Panc1 (cell line): Measurements from ENCODE around the gene EFCAB11. TPM values are rescaled to one million over a fixed set of nuclear protein-coding genes. Genes with fewer than 3 reads are reported as not detected.

ENCODE experiments used
- ATAC-seq: fragments of 200-7000 bp; cut with Tn5 transposase; 2 replicates; pipeline ENCODE4 v1.9.1; 2020; ENCODE audit warnings: mild to moderate bottlenecking, moderate library complexity
- BruUV-seq: library from RNA; stranded (reverse); fragments of 400-500 nt; replicated peaks from 2 replicates; lab custom pipeline; 2021; lab: Mats Ljungman, UMichigan
- CTCF ChIA-PET: fragments of 300-600 bp; sonication (Branson Sonifier 250); formaldehyde crosslinking; loops from one replicate; lab custom pipeline; 2022; ENCODE audit warnings: antibody characterized with exemption; lab: Charles Lee
- POLR2A ChIA-PET: fragments of 300-600 bp; sonication (Branson Sonifier 250); formaldehyde crosslinking; loops from one replicate; lab custom pipeline; 2022; ENCODE audit warnings: antibody characterized with exemption; lab: Charles Lee
- DNase-seq: peaks from one replicate; pipeline ENCODE4 v3.0.0-alpha.2; 2010; ENCODE audit warnings: low read depth, low spot score
- H3K27ac ChIP-seq: 2 replicates; pipeline ENCODE4 v1.5.1; 2011; ENCODE audit warnings: mild to moderate bottlenecking, low read length, inconsistent platforms
- H3K27me3 ChIP-seq: fragments of 200-500 bp; sonication (Bioruptor generic); 2 replicates; pipeline ENCODE4 v1.6.0; 2014; ENCODE audit warnings: low read length, inconsistent platforms; ENCODE audit not compliant: control insufficient read depth, insufficient read depth
- H3K36me3 ChIP-seq: fragments of 200-500 bp; sonication (Bioruptor generic); 2 replicates; pipeline ENCODE4 v1.5.1; 2014; ENCODE audit warnings: inconsistent platforms, mild to moderate bottlenecking, low read length, moderate library complexity; ENCODE audit not compliant: control insufficient read depth, insufficient read depth
- H3K4me1 ChIP-seq: 2 replicates; pipeline ENCODE4 v1.5.1; 2011; ENCODE audit warnings: inconsistent platforms, mild to moderate bottlenecking, low read length, moderate library complexity; ENCODE audit not compliant: control insufficient read depth, insufficient read depth
- H3K4me3 ChIP-seq, 2 experiments: 2 replicates each; pipeline ENCODE4 v1.5.1; 2011 to 2012; ENCODE audit warnings: low read depth in 2 of 2, low read length in 2 of 2, mild to moderate bottlenecking in 2 of 2, inconsistent platforms in 1 of 2, moderate library complexity in 1 of 2
- H3K9me3 ChIP-seq: fragments of 200-500 bp; sonication (Bioruptor generic); 2 replicates; pipeline ENCODE4 v1.5.1; 2014; ENCODE audit warnings: low read depth, mild to moderate bottlenecking, inconsistent platforms, low read length, moderate library complexity; ENCODE audit not compliant: control insufficient read depth, insufficient read depth
- CTCF ChIP-seq: fragments of 450-650 bp; IDR thresholded peaks from 2 replicates; pipeline ENCODE4 v1.5.1; 2017; ENCODE audit warnings: mild to moderate bottlenecking
- POLR2AphosphoS5 ChIP-seq: IDR thresholded peaks from 2 replicates; pipeline ENCODE4 v1.6.1; 2012; ENCODE audit warnings: mild to moderate bottlenecking, low read depth, low read length, moderate library complexity
- SIN3A ChIP-seq: IDR thresholded peaks from 2 replicates; pipeline ENCODE4 v1.6.1; 2012; ENCODE audit warnings: low read depth, mild to moderate bottlenecking, low read length, moderate library complexity, borderline replicate concordance; ENCODE audit not compliant: insufficient read depth
- TCF7L2 ChIP-seq: IDR thresholded peaks from 2 replicates; pipeline ENCODE4 v1.6.1; 2011; ENCODE audit warnings: mild to moderate bottlenecking, low read depth, low read length, inconsistent platforms
- in situ Hi-C: cut with HindIII; loops from 2 replicates; pipeline ENCODE4 v1.10.0; 2016; ENCODE audit warnings: low sequenced_read_pairs, low pct_unique_long_range_greater_than_20kb
- intact Hi-C: fragments of 100-400 bp; cut with micrococcal nuclease; formaldehyde crosslinking; loops from one replicate; pipeline ENCODE4 v1.10.0; 2022; ENCODE audit not compliant: unreplicated experiment
- total RNA-seq: library from RNA; stranded (reverse); gene quantifications from one replicate; pipeline ENCODE4 v1.2.1, GENCODE V29; 2021; ENCODE audit not compliant: unreplicated experiment
- TF ChIP-seq, protein P1 (sequence below), 2 experiments: IDR thresholded peaks; 2 replicates each; pipeline ENCODE4 v1.6.1; 2011 to 2012; ENCODE audit warnings: low read depth in 2 of 2, control low read depth in 1 of 2, low read length in 1 of 2, mild to moderate bottlenecking in 1 of 2, moderate library complexity in 1 of 2; ENCODE audit not compliant: insufficient read depth in 1 of 2

Gene EFCAB11
- total RNA-seq, 1 experiment from 2014 or later: 12.3 TPM

DNA sequence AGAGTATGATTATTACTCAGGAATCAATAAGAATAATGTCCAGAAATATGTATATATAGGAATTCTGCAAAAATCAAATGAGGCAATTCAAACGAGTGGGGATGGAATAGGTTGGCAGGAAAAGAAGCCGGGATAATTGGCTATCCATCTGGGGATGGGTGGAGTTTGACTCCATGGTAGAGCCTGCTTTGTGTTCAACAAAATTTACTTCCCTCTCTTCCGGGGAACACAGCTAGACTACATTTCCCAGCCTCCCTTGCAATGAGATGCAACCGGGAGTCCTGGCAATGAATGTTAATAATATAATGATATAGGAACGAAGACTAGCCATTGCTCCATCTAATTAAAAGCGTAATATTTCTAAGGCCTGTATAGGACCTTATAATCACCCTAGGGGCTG is 146.6 kb downstream of the EFCAB11 start:
- no TSS peak for BruUV-seq
- ChIA-PET CTCF (no interaction called here), POLR2A (no interaction called here)
- no peaks in the 10 kb centered on the region for H3K9me3 ChIP-seq
- H3K4me1 ChIP-seq: no peaks in the 10 kb centered on the region
- TF ChIP-seq CTCF (no peak), POLR2AphosphoS5 (no peak), SIN3A (no peak), TCF7L2 (no peak)
- TF ChIP-seq, protein P1, sequence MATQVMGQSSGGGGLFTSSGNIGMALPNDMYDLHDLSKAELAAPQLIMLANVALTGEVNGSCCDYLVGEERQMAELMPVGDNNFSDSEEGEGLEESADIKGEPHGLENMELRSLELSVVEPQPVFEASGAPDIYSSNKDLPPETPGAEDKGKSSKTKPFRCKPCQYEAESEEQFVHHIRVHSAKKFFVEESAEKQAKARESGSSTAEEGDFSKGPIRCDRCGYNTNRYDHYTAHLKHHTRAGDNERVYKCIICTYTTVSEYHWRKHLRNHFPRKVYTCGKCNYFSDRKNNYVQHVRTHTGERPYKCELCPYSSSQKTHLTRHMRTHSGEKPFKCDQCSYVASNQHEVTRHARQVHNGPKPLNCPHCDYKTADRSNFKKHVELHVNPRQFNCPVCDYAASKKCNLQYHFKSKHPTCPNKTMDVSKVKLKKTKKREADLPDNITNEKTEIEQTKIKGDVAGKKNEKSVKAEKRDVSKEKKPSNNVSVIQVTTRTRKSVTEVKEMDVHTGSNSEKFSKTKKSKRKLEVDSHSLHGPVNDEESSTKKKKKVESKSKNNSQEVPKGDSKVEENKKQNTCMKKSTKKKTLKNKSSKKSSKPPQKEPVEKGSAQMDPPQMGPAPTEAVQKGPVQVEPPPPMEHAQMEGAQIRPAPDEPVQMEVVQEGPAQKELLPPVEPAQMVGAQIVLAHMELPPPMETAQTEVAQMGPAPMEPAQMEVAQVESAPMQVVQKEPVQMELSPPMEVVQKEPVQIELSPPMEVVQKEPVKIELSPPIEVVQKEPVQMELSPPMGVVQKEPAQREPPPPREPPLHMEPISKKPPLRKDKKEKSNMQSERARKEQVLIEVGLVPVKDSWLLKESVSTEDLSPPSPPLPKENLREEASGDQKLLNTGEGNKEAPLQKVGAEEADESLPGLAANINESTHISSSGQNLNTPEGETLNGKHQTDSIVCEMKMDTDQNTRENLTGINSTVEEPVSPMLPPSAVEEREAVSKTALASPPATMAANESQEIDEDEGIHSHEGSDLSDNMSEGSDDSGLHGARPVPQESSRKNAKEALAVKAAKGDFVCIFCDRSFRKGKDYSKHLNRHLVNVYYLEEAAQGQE (IDR thresholded peaks at IDR 0.05; ENCODE audit: insufficient read depth in 1 of 2, low read depth in 2 of 2, low read length in 1 of 2): no peak
- ATAC-seq (no peak), DNase-seq (no peak)
- H3K36me3 ChIP-seq: no peaks in the 10 kb centered on the region
- in situ Hi-C loops (no loop called here), intact Hi-C loops (no loop called here)
- H3K27me3 ChIP-seq: no peaks in the 10 kb centered on the region
- H3K27ac ChIP-seq: no peak overlapping the region
- H3K4me3 ChIP-seq: no peak overlapping the region

DNA sequence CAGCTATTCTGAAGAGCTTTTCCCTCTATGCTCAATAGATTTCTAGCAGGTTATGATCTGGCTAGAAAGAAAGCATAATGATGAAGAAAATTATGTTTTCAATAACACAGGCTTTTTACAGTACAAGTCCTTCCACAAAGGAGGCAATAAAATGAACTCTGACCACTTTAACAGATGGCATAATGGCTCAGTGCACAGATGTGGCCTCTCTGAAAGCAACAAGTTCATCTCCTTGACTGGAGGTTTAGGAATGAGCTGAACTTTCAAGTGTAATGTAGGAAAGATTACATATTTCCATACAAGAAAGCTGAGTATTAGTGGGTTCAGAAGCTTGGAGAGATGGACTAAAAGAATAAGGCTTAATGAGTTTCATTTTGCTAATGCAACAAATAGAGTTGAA is 147.4 kb downstream of the EFCAB11 start:
- intact Hi-C loops: no loop called here
- H3K4me1 ChIP-seq: no peaks in the 10 kb centered on the region
- ChIA-PET POLR2A (no interaction called here), CTCF (no interaction called here)
- H3K27me3 ChIP-seq: no peaks in the 10 kb centered on the region
- ATAC-seq (no peak), DNase-seq (no peak)
- no peaks in the 10 kb centered on the region for H3K9me3 ChIP-seq
- H3K4me3 ChIP-seq: no peak overlapping the region
- TF ChIP-seq POLR2AphosphoS5: no peak
- TF ChIP-seq CTCF: no peak
- no peak for TF ChIP-seq SIN3A
- TF ChIP-seq, protein P1 (IDR thresholded peaks at IDR 0.05; ENCODE audit: insufficient read depth in 1 of 2, low read depth in 2 of 2, low read length in 1 of 2): no peak
- TF ChIP-seq TCF7L2: no peak
- in situ Hi-C loops: no loop called here
- no peak overlapping the region for H3K27ac ChIP-seq
- BruUV-seq: no TSS peak
- no peaks in the 10 kb centered on the region for H3K36me3 ChIP-seq
